ENCODE measurements around the gene PTH1R.
A peak's percentile ranks its signal among the peaks of the same experiment; 100 is the strongest.

The PTH1R gene

DNA sequence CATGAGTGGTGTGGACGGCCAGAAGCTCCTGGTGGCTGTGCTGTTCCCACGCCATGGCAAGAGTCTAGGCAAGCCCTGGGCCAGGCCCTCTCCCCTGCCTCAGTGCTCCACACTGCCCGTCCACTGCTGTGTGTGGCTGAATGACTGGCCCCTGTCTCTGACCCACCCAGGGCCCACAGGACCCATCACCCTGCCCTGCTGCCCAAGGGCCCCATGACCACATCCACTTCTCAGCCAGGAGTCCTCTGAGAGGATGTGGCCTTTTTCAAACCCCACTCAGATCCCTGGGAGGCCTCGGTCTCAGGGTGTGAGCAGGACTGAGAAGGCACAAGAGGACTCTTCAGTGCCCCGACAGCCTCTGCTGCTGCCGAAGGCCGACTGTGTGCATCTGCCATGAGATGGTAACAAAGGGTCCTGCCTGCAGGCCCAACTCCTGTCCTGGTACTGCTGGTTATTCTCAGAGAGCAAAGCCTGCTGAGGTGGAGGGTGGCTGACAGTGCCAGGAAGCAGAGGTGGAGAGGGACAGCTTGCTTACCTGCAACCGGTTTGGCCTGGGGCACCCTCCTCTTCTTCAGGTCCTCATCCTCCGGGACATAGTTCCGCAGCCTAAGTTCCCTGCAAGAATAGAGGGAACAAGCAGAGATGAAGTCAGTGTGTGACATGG lies 47.5 kb downstream of the PTH1R start:
- ChIA-PET POLR2A (ENCODE audit: low non-redundant PET) (no interaction called here), CTCF (no interaction called here)
- no peak for DNase-seq (ENCODE audit: low spot score)
- TF ChIP-seq CTCF (conservative IDR thresholded peaks at IDR 0.05; ENCODE audit: low read depth): no peak
- H3K27ac ChIP-seq: peak overlapping the region; percentile 31

GRCh38 chr3:46925585-46925934 lies 48.0 kb downstream of the PTH1R start:
- DNase-seq (ENCODE audit: low spot score): no peak
- H3K27ac ChIP-seq: peak overlapping the region; percentile 31
- POLR2A ChIA-PET (ENCODE audit: low non-redundant PET): no interaction called here
- no peak for TF ChIP-seq CTCF (conservative IDR thresholded peaks at IDR 0.05; ENCODE audit: low read depth)
- CTCF ChIA-PET: no interaction called here

- H3K27ac ChIP-seq: peak overlapping the region; percentile 31
- TF ChIP-seq CTCF (conservative IDR thresholded peaks at IDR 0.05; ENCODE audit: low read depth): no peak
- DNase-seq (ENCODE audit: low spot score): no peak
- ChIA-PET POLR2A (ENCODE audit: low non-redundant PET) (no interaction called here), CTCF (no interaction called here)
Observed at GRCh38 chr3:46926039-46926438, 48.5 kb downstream of the PTH1R start.

DNA sequence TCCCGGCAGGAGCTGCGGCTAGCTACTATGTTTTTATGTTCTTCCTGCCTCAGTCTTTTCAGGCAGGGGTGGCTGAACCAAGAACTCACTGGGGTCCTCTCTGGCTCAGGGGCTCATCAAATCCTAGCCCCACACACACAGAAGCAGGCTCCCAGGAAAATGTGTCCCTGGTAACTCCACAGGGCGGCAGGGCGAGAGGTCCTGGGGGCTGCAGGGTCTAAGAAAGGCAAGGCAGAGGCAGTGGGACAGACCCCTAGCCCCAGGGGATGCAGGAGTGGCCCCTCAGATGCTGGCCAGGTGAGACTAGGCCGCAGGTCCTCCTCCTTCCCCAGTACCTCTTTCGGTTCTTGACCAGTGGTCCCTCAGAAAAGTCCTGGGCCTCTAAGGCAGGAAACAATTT lies 48.9 kb downstream of the PTH1R start:
- no peak for TF ChIP-seq CTCF (conservative IDR thresholded peaks at IDR 0.05; ENCODE audit: low read depth)
- H3K27ac ChIP-seq: peak overlapping the region; percentile 31
- no peak for DNase-seq (ENCODE audit: low spot score)
- ChIA-PET POLR2A (ENCODE audit: low non-redundant PET) (no interaction called here), CTCF (no interaction called here)

DNA sequence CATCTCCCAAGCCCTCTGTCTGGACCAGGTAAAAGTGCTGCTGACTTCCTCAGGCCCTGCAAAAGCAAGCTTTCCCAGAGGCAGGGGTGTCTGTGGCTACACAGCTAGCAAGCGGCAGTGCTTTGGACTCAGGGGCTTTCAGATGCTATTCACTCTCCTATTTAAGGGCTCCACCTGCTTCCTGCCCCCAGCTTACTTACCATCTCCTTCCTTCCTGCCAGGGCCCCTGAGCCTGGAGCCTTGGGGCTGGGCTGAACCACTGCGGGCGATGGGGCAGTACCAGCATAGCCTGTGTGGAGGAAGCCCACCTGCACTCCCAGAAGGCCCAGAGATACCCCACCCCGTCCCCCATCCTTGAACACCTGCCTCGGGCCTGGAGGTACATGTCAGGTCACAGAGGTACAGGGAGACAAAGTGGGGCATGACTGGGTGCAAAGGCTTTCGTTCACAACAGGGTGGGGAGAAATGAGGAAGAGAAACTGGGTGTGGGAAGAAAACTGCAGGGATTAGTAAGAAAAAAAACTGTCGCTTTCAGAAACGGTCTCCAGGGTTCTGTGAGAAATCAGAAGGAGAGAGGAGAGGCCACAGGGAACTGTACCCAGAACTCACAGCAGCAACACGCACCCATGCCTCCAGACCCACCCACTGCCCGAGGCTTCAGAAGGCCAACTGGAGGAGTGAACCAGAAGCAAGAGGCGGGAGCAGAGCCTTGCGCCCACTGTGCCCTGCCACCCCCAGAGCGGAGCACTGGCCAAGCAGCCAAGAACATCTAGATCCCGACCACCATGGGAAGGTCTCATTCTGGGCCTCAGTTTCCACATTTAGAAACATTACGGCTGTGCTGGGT lies 49.6 kb downstream of the PTH1R start:
- DNase-seq (ENCODE audit: low spot score): no peak
- CTCF ChIA-PET: no interaction called here
- POLR2A ChIA-PET (ENCODE audit: low non-redundant PET): no interaction called here
- TF ChIP-seq CTCF (conservative IDR thresholded peaks at IDR 0.05; ENCODE audit: low read depth): no peak
- H3K27ac ChIP-seq: peak overlapping the region; percentile 31

GRCh38 chr3:46927718-46928073 lies 50.2 kb downstream of the PTH1R start:
- peak overlapping the region; percentile 31; the same call in 1 of the 2 replicates for H3K27ac ChIP-seq
- POLR2A ChIA-PET (ENCODE audit: low non-redundant PET): no interaction called here
- CTCF ChIA-PET: no interaction called here

More at GRCh38 chr3:46927718-46928073, 50.2 kb downstream of the PTH1R start:
- TF ChIP-seq CTCF (conservative IDR thresholded peaks at IDR 0.05; ENCODE audit: low read depth): no peak
- no peak for DNase-seq (ENCODE audit: low spot score)

Data from RWPE1 (cell line).